ENCODE results near the gene PPP1R13L.

DNA sequence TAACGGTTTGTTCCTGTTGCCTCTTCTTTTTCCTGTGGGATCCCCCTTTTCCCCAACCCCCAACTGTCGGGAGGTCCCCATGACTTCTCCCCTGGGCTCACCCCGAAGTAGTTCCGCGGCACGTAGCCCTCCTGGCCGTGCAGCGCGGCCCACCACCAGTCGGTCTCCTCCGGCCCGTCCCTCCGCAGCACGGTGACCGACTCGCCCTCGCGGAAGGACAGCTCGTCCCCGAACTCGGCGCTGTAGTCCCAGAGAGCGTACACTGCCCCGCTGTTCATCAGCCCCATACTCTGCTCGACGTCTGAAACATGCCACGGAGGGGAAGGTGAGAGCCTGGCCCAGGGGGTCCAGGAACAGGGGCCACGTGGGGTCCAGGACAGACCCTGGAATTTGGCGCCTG lies 22.4 kb downstream of the PPP1R13L start:
- TF ChIP-seq, protein P1, sequence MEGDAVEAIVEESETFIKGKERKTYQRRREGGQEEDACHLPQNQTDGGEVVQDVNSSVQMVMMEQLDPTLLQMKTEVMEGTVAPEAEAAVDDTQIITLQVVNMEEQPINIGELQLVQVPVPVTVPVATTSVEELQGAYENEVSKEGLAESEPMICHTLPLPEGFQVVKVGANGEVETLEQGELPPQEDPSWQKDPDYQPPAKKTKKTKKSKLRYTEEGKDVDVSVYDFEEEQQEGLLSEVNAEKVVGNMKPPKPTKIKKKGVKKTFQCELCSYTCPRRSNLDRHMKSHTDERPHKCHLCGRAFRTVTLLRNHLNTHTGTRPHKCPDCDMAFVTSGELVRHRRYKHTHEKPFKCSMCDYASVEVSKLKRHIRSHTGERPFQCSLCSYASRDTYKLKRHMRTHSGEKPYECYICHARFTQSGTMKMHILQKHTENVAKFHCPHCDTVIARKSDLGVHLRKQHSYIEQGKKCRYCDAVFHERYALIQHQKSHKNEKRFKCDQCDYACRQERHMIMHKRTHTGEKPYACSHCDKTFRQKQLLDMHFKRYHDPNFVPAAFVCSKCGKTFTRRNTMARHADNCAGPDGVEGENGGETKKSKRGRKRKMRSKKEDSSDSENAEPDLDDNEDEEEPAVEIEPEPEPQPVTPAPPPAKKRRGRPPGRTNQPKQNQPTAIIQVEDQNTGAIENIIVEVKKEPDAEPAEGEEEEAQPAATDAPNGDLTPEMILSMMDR (IDR thresholded peaks at IDR 0.05) = no peak
- TF ChIP-seq EP300 (IDR thresholded peaks at IDR 0.05) (no peak), POLR2A (IDR thresholded peaks at IDR 0.05) (no peak)

All from suprapubic skin (tissue), 3 donors.